ENCODE measurements around the gene SCGB1D2.
"Not testable (repeated sequence)": the region's sequence is repeated elsewhere in the genome, so short reads cannot be mapped to it uniquely, and the experiment has no call there.

- TF ChIP-seq CTCF (conservative IDR thresholded peaks at IDR 0.05; ENCODE audit: low read length); EZH2phosphoT487 (IDR thresholded peaks at IDR 0.05; ENCODE audit: borderline replicate concordance, low read depth, low read length): not testable (repeated sequence)
Observed at GRCh38 chr11:62206276-62207066, 35.6 kb upstream of the SCGB1D2 start.
